Activated T-cell treated with anti-CD3 and anti-CD28 coated beads, Interleukin-2, amount 50 U/mL, for 72 hours (primary cell): Measurements from ENCODE around the gene HMG20B. TPM values are rescaled to one million over a fixed set of nuclear protein-coding genes. Genes with fewer than 3 reads are reported as not detected.

Experiments
- ATAC-seq, 2 donors: fragments of 150-1000 bp; cut with Tn5 transposase; replicated peaks in 1 of 2; 2 replicates each; pipeline ENCODE4 v1.10.0; 2021; ENCODE audit warnings: moderate library complexity in 2 of 2, mild to moderate bottlenecking in 1 of 2
- DNase-seq, 2 donors: peaks; one replicate each; pipeline ENCODE4 v3.0.0; 2021 to 2022; ENCODE audit warnings: mixed read lengths in 1 of 2
- H3K27ac Mint-ChIP-seq: one replicate; pipeline ENCODE4 v1.8.0; 2022; ENCODE audit warnings: mild to moderate bottlenecking, moderate library complexity, mixed read lengths
- H3K27me3 Mint-ChIP-seq: one replicate; pipeline ENCODE4 v1.8.0; 2022; ENCODE audit warnings: low read depth, mixed read lengths
- H3K36me3 Mint-ChIP-seq, 2 donors: one replicate each; pipeline ENCODE4 v1.8.0; 2022; ENCODE audit warnings: mixed read lengths in 2 of 2, mild to moderate bottlenecking in 1 of 2; ENCODE audit not compliant: insufficient read depth in 2 of 2
- H3K4me1 Mint-ChIP-seq: one replicate; pipeline ENCODE4 v1.8.0; 2022; ENCODE audit warnings: low read depth, mixed read lengths
- H3K4me3 Mint-ChIP-seq, 2 donors: one replicate each; pipeline ENCODE4 v1.8.0; 2022; ENCODE audit warnings: mild to moderate bottlenecking in 2 of 2, mixed read lengths in 2 of 2, moderate library complexity in 2 of 2
- H3K9me3 Mint-ChIP-seq, 2 donors: one replicate each; pipeline ENCODE4 v1.8.0; 2022; ENCODE audit warnings: mixed read lengths in 2 of 2
- total RNA-seq, 2 donors: library from RNA; stranded (reverse); gene quantifications; one replicate each; pipeline ENCODE4 v1.2.3, GENCODE V29; 2022

HMG20B gene
- total RNA-seq, 2 donors from 2014 or later, result 68.9 to 78.3 TPM

DNA sequence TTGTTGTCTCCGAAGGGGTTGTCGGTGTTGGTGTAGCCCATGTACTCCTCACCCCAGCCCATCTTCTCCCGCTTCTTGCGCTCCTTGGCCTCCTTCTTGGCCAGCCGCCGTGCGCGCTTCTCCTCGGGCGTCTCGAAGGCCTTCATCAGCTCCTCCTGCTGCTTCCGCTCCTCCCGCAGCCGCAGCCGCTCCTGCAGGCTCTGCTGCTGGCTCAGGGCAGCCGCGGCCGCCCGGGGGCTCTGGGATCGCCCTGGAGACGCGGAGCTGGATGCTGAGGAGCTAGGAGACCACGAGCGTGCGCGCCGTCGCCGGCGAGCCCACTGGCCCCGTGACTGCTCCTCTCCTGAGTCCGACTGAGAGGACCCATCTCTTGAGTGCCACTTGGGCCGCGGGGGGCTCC is 51.0 kb downstream of the HMG20B start:
- no peaks in the 10 kb centered on the region for H3K9me3 Mint-ChIP-seq
- H3K4me3 Mint-ChIP-seq, result peak overlapping the region in 1 of 2 donors; percentile 52
- H3K27me3 Mint-ChIP-seq, result no peaks in the 10 kb centered on the region

DNA sequence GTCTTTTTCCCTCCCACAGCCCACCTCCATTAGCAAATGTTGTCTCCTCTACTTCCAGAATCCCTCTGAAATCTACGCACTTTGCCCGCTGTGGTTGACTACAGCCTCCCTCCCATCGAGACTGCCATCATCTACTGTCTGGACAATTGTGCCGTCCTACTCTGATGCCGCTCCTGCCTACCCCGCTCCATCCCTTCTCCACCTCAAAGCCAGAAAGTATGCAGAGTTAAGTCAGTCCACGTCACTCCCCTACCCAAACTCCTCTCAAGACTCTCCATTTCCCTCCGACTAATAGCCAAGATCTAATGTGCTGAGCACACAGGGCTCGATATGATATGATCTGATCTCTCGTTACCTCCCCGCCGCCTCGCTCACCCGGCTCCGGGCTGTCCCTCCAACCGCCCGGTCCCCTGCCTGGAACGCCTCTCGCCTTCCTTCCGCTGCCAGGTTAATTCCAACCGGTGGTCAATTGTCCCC is 53.3 kb downstream of the HMG20B start:
- Mint-ChIP-seq H3K4me3 (peak overlapping the region; percentile 89 to 99), H3K27ac (peak overlapping the region; percentile 80), H3K36me3 (peaks cover 2 to 5% of the 10 kb centered on the region in 2 donors), H3K4me1 (peaks cover 35% of the 10 kb centered on the region), H3K27me3 (no peaks in the 10 kb centered on the region), H3K9me3 (no peaks in the 10 kb centered on the region)
- DNase-seq (peak in 1 of 2 donors; percentile 28), ATAC-seq (peak; percentile 1 to 7)

More for the DNA sequence above, 51.0 kb downstream of the HMG20B start:
- H3K4me1 Mint-ChIP-seq, result peaks cover 35% of the 10 kb centered on the region
- ATAC-seq, result no peak
- H3K36me3 Mint-ChIP-seq, result peaks cover 2 to 5% of the 10 kb centered on the region in 2 donors
- no peak overlapping the region for H3K27ac Mint-ChIP-seq
- no peak for DNase-seq

DNA sequence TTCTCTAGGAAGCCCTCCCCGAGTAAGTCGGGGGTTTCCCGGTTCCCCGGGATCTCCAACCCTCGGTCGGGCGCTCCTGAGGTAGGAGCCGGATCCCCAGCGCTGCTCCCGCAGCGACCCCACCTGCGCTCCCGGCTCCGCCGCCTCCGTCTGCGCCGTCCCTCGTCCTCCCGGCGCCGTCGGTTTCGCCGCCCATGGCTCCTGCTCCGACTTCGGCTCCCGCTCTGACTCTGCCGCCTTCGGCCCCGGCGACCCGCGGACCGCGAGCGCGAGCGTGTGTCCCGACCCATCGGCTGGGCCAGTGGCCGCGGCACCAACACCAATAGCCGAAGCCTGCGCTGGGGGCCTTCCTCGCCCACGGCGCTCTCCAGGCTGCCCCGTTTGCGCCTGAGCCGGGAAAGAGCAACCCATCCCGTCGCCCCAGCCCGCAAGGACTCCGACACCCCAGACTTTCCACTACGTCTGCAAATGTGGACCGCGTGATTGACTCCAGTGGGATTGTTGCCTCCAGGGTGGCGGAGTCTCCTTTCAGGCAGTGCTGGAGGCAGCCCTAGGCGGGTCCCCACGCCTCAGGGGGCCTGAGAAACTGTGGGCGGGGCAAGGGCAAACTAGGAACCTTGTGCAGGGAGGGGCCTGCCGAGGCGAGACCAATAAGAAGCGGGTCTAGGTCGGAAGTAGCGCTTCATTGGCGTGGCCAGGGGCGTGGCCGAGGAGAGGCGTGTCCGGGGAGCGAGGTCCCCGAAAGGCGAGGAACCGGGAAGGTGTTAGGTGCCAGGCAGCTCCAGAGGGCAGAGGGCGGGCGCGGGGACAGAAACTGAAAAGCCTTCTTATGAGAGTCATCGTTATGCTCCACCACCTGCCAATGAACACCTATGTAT is 54.0 kb downstream of the HMG20B start, which contains the start of gene CACTIN:
CACTIN (minus strand) TSS at position 318 of the 878 bp plus-strand sequence; CDS start at position 290, 28 bp downstream.
- H3K36me3 Mint-ChIP-seq, result peaks cover 2 to 5% of the 10 kb centered on the region in 2 donors
- peak within 1 kb of the TSS; percentile 93 for H3K27ac Mint-ChIP-seq
- ATAC-seq (peak; percentile 95), DNase-seq (peak; percentile 99 to 100)
- H3K27me3 Mint-ChIP-seq, result no peaks in the 10 kb centered on the region
- H3K4me1 Mint-ChIP-seq, result peaks cover 35% of the 10 kb centered on the region
- no peaks in the 10 kb centered on the region for H3K9me3 Mint-ChIP-seq
- peak within 1 kb of the TSS; percentile 89 to 99 for H3K4me3 Mint-ChIP-seq

DNA sequence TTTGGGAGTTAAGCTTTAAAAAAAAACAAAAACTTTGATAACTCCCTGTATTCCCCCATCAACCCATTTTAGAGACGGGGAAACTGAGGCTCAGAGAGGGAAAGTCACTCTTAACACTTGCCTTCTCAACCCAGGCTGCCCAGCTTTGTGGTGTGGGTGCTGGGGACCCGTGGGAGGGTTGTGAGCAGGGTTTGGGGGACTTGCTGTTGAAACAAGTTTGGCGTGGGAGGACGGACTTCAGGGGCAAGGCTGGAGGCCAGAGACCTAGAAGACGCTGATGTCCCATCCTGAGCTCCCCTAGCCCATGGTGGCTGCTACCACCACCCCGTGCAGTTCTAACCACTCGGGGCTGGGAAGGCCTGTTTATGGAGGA is 54.6 kb downstream of the HMG20B start:
- ATAC-seq (no peak), DNase-seq (no peak)
- Mint-ChIP-seq H3K9me3 (no peaks in the 10 kb centered on the region), H3K27me3 (no peaks in the 10 kb centered on the region), H3K27ac (no peak overlapping the region), H3K4me3 (peak overlapping the region; percentile 89 to 99), H3K36me3 (peaks cover under 1 to 4% of the 10 kb centered on the region in 2 donors), H3K4me1 (peaks cover 35% of the 10 kb centered on the region)

Other genes starting within 250 kb of the HMG20B start
- 10 to 100 TPM; 19.8 to 24.8 TPM for gene NFIC, start 206.4 kb upstream of the HMG20B start, total RNA-seq
- gene SMIM24, start 92.4 kb upstream of the HMG20B start, total RNA-seq, result under 1 TPM; 0.62 to 0.88 TPM
- gene SMIM44, start 89.5 kb upstream of the HMG20B start, total RNA-seq, result not detected
- gene DOHH, start 72.3 kb upstream of the HMG20B start, total RNA-seq, result 10 to 100 TPM; 12.3 to 13.5 TPM
- gene FZR1, start 66.6 kb upstream of the HMG20B start, total RNA-seq, result 10 to 100 TPM; 66.2 to 85.9 TPM
- 10 to 100 TPM in 1 of 2 donors, 1 to 10 TPM in 1; 4.6 to 10.7 TPM for gene TEKTIP1, start 33.8 kb upstream of the HMG20B start, total RNA-seq
- 10 to 100 TPM; 50.8 to 69.9 TPM for gene MFSD12, start 15.4 kb upstream of the HMG20B start, total RNA-seq
- gene GIPC3, start 12.5 kb downstream of the HMG20B start, total RNA-seq, result 1 to 10 TPM in 1 of 2 donors, under 1 TPM in 1; 0.65 to 1.1 TPM
- 1 to 10 TPM; 1.5 to 2.9 TPM for gene TBXA2R, start 33.9 kb downstream of the HMG20B start, total RNA-seq
- 10 to 100 TPM; 24.4 to 31.2 TPM for gene CACTIN, start 53.8 kb downstream of the HMG20B start, total RNA-seq
- gene PIP5K1C, start 127.5 kb downstream of the HMG20B start, total RNA-seq, result 10 to 100 TPM; 16.0 to 21.0 TPM
- 1 to 10 TPM; 1.7 to 5.8 TPM for gene TJP3, start 135.4 kb downstream of the HMG20B start, total RNA-seq
- 10 to 100 TPM; 51.8 to 52.7 TPM for gene APBA3, start 188.7 kb downstream of the HMG20B start, total RNA-seq
- gene MRPL54, start 189.7 kb downstream of the HMG20B start, total RNA-seq, result 10 to 100 TPM; 67.3 to 74.2 TPM
- gene RAX2, start 199.3 kb downstream of the HMG20B start, total RNA-seq, result not detected
- gene MATK, start 213.4 kb downstream of the HMG20B start, total RNA-seq, result 10 to 100 TPM; 15.5 to 19.2 TPM